Sigmoid colon (tissue), 7 donors: Measurements from ENCODE around the gene IL19. TPM values are rescaled to one million over a fixed set of nuclear protein-coding genes. Genes with fewer than 3 reads are reported as not detected.

Experiments used
- DNase-seq: peaks from one replicate; pipeline ENCODE4 v3.0.0-alpha.2; 2019
- H3K27ac ChIP-seq, 4 donors: fragments of 200-600 bp; sonication (generic); one replicate each; pipeline ENCODE4 v1.5.1; 2016 to 2019; ENCODE audit warnings: mild to moderate bottlenecking in 1 of 4
- H3K27me3 ChIP-seq, 3 donors: fragments of 200-600 bp; sonication (generic); one replicate each; pipeline ENCODE4 v1.5.1; 2019; ENCODE audit warnings: mild to moderate bottlenecking in 1 of 3
- H3K36me3 ChIP-seq, 4 donors: fragments of 200-600 bp; sonication (generic); one replicate each; pipeline ENCODE4 v1.5.1; 2016 to 2019
- H3K4me1 ChIP-seq, 4 donors: fragments of 200-600 bp; sonication (generic); one replicate each; pipeline ENCODE4 v1.5.1; 2017 to 2019
- H3K4me3 ChIP-seq, 4 donors: fragments of 200-600 bp; sonication (generic); one replicate each; pipeline ENCODE4 v1.5.1; 2017 to 2019; ENCODE audit warnings: mild to moderate bottlenecking in 2 of 4, moderate library complexity in 1 of 4
- H3K9me3 ChIP-seq, 4 donors: fragments of 200-600 bp in 3 of 4; sonication (generic) in 3 of 4; one replicate each; pipeline versions ENCODE4 v1.5.1 to v1.6.1; 2013 to 2019
- EP300 ChIP-seq, 4 donors: sonication (generic); formaldehyde crosslinking; IDR thresholded peaks; one replicate each; pipeline ENCODE4 v1.6.1; 2017; ENCODE audit warnings: antibody characterized with exemption in 4 of 4
- POLR2A ChIP-seq, 2 donors: fragments of 450-650 bp; IDR thresholded peaks; one replicate each; pipeline ENCODE4 v1.6.1; 2016; ENCODE audit warnings: antibody characterized with exemption in 2 of 2, mild to moderate bottlenecking in 2 of 2, moderate library complexity in 2 of 2
- POLR2AphosphoS5 ChIP-seq, 4 donors: sonication (generic); formaldehyde crosslinking; IDR thresholded peaks; one replicate each; pipeline ENCODE4 v1.6.1; 2017; ENCODE audit warnings: antibody characterized with exemption in 4 of 4
- WGBS, 2 donors: extraction: QIAGEN DNeasy Blood & Tissue Kit; methylation state at CpG; one replicate each; pipeline ENCODE4 v1.1.7; 2013; 5-methylcytosine and 5-hydroxymethylcytosine counted together
- intact Hi-C: fragments of 100-400 bp; cut with DNase I; formaldehyde crosslinking; loops from one replicate; pipeline ENCODE4 v1.15.1; 2023
- polyA plus RNA-seq, 3 donors: library from polyadenylated mRNA; stranded (reverse); fragments of 200-250 nt; gene quantifications; one replicate each; pipeline ENCODE4 v1.2.3, GENCODE V29; 2013
- total RNA-seq, 4 donors: library from RNA; depleted of rRNA; stranded (reverse); fragments of >200 nt; gene quantifications; one replicate each; pipeline ENCODE4 v1.1.0, GENCODE V29; 2016
- TF ChIP-seq, protein P1 (sequence below), 4 experiments: fragments of 450-650 bp in 3 of 4; fragments of 200-600 bp in 1 of 4; IDR thresholded peaks; one replicate each; pipeline ENCODE4 v1.5.1; 2016 to 2019; ENCODE audit warnings: antibody characterized with exemption in 4 of 4, mild to moderate bottlenecking in 3 of 4, moderate library complexity in 2 of 4
- donor health status: healthy with polysubstance abuse.
- donor health status: Bipolar disorder and iron deficiency.
- donor health status: healthy.

IL19 gene
- total and polyA plus RNA-seq, 7 donors: 0.10 TPM; not detected in 6

DNA sequence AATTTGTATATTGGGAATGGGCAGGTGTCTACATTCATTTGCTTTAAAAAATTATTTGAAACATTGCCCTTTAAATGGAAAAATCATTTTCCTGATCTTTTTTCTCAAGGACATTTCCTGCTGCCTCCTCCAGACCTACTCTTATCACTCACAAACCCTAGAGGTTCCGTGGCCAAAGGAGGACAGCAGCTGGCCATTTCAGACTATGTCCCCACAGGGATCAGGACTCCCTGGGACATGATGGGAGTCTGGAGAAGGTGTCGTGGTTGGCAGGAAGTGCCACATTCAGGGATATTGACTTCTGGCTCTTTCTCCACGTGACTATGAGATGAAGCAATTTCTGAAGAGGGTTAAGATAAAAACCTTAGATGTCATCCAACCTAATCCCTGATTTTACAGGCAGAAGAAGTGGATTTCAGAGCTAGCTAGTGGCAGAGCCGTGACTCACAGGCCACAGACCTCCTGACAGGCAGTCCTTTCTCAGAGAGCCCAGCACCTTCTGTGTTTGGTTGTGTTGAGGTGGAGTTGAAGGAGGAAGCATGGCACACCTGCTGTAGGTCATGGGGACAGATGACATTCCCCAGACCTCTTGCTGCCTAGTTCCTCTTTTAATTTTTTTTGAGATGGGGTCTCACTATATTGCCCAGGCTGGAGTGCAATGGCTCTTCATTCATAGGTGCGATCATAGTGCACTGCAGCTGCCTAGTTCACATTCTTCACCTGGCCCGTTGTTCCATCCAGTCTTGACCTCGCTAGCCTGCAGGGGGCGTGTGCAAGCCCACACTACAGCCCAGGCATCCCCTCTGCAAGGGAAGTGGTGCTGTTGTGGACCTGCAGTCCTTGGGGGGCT lies 27.2 kb downstream of the IL19 start:
- 39 to 61% methylated on average over 8 of the region's 8 CpGs for WGBS, 2 donors
- intact Hi-C loops: no loop called here
- TF ChIP-seq POLR2AphosphoS5 (IDR thresholded peaks at IDR 0.05): no peak
- TF ChIP-seq, protein P1, sequence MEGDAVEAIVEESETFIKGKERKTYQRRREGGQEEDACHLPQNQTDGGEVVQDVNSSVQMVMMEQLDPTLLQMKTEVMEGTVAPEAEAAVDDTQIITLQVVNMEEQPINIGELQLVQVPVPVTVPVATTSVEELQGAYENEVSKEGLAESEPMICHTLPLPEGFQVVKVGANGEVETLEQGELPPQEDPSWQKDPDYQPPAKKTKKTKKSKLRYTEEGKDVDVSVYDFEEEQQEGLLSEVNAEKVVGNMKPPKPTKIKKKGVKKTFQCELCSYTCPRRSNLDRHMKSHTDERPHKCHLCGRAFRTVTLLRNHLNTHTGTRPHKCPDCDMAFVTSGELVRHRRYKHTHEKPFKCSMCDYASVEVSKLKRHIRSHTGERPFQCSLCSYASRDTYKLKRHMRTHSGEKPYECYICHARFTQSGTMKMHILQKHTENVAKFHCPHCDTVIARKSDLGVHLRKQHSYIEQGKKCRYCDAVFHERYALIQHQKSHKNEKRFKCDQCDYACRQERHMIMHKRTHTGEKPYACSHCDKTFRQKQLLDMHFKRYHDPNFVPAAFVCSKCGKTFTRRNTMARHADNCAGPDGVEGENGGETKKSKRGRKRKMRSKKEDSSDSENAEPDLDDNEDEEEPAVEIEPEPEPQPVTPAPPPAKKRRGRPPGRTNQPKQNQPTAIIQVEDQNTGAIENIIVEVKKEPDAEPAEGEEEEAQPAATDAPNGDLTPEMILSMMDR (IDR thresholded peaks at IDR 0.05): peak in 2 of 4 experiments; percentile 11 to 29
- Histone ChIP-seq H3K27me3 (no peaks in the 10 kb centered on the region), H3K4me1 (no peaks in the 10 kb centered on the region), H3K27ac (no peak overlapping the region), H3K36me3 (no peaks in the 10 kb centered on the region), H3K4me3 (no peak overlapping the region), H3K9me3 (no peaks in the 10 kb centered on the region)
- DNase-seq: no peak

DNA sequence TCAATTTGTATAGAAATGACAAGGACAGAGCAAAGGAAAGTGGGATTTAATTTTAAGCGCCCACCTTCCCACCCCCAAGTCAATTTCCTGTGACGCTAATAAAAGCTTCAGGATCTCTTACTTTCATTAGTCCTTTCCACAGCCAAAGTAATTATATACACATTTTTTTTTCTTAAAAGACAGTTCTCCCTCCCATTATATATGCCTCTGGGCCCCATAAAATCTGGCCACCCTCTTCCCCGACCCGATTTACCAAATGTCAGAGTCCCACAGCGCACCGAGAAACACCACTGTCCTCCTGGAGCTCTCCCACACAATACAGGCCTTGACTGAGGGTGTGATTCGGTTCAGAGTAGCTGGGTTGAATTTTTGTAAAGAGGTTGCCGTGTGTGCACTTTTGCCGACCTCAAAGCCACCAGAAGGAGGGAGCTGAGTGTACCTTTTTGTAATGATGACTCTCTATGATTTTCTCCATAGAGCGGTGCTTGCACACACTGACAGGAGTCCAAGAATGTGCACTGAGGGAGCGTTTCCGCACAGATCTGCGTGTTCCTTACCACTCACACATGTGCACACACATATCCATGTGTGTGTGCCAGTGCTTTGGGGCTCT lies 27.9 kb downstream of the IL19 start:
- intact Hi-C loops: no loop called here
- TF ChIP-seq, protein P1 (IDR thresholded peaks at IDR 0.05): no peak
- no peak for TF ChIP-seq EP300 (IDR thresholded peaks at IDR 0.05)
- no peak for TF ChIP-seq POLR2A (IDR thresholded peaks at IDR 0.05)
- no peak for TF ChIP-seq POLR2AphosphoS5 (IDR thresholded peaks at IDR 0.05)
- DNase-seq: no peak
- Histone ChIP-seq H3K4me3 (no peak overlapping the region), H3K4me1 (no peaks in the 10 kb centered on the region), H3K36me3 (no peaks in the 10 kb centered on the region), H3K9me3 (no peaks in the 10 kb centered on the region), H3K27me3 (no peaks in the 10 kb centered on the region), H3K27ac (no peak overlapping the region)
- WGBS, 2 donors: 81 to 84% methylated on average over 13 of the region's 13 CpGs

DNA sequence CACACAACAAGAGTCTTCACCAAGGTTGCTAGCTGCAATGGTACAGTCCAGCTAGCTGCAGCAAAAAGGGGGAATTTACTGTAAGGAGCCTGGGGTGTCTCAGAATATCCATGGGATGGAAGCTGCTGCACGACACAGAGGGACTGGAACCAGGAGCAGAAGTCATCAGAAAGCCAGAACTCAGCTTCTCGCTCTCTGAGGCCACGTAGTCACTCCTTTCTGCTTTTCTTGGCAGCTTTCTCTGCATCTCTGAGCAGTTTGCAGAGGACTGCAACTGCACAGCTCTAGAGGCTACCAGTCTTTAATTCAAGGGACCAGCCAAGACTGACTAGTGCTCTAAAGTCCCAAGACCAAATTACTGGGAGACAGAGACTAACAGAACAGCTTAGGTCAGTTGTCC lies 28.7 kb downstream of the IL19 start:
- no peak for TF ChIP-seq EP300 (IDR thresholded peaks at IDR 0.05)
- TF ChIP-seq POLR2AphosphoS5 (IDR thresholded peaks at IDR 0.05): no peak
- no peak for TF ChIP-seq POLR2A (IDR thresholded peaks at IDR 0.05)
- TF ChIP-seq, protein P1 (IDR thresholded peaks at IDR 0.05): no peak
- intact Hi-C loops: no loop called here

DNA sequence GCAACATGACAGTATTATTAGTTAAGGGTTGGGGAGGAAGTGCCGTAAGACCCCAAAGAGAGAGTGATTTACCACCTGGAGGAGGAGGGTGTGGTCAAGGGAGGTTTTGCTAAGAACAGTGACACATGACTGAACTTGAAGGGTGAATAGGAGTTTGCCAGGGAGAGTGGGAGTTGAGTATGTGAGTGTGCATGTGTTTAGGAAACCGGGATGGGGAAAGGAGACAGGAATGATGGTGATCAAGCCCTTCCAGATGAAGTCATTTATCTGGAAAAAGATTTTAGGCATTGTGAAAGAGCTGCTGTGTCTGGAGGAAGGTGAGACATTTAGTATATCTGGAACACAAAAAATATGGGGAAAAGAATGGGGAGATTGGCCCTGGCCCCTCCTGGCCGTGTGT lies 29.8 kb downstream of the IL19 start:
- Histone ChIP-seq H3K9me3 (no peaks in the 10 kb centered on the region), H3K27me3 (no peaks in the 10 kb centered on the region), H3K4me3 (no peak overlapping the region), H3K27ac (no peak overlapping the region), H3K4me1 (no peaks in the 10 kb centered on the region), H3K36me3 (no peaks in the 10 kb centered on the region)
- no peak for TF ChIP-seq EP300 (IDR thresholded peaks at IDR 0.05)
- peak in 1 of 4 donors; percentile 6 for TF ChIP-seq POLR2AphosphoS5 (IDR thresholded peaks at IDR 0.05)
- WGBS, 2 donors: 83 to 84% methylated on average over 3 of the region's 3 CpGs
- intact Hi-C loops: no loop called here
- no peak for DNase-seq

More for the DNA sequence above, 28.7 kb downstream of the IL19 start:
- Histone ChIP-seq H3K27me3 (no peaks in the 10 kb centered on the region), H3K4me1 (no peaks in the 10 kb centered on the region), H3K36me3 (no peaks in the 10 kb centered on the region), H3K27ac (no peak overlapping the region), H3K9me3 (no peaks in the 10 kb centered on the region), H3K4me3 (no peak overlapping the region)
- WGBS, 2 donors: 89 to 92% methylated on average over 3 of the region's 3 CpGs
- DNase-seq: no peak

DNA sequence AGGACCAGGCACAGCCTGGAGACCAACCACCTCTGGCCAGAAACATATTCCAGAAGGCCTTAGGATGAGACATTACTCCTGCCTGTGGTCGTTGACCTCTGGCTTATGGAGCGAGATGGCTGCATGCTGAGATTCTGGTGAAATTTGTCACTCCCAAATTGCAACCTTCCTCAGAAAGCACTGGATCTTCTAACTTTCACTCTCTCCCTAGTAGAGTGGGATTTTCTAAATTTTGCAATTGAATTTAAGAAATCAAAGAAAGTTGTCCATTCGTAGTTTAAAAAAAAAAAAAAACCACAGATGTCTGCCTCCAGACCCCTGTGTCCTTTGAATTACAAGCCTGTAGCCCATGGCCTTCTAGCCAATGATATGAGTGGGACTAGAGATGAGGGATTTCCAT lies 30.3 kb downstream of the IL19 start:
- WGBS, 2 donors: 89 to 93% methylated on average over 3 of the region's 3 CpGs
- TF ChIP-seq POLR2AphosphoS5 (IDR thresholded peaks at IDR 0.05) (no peak), EP300 (IDR thresholded peaks at IDR 0.05) (no peak), POLR2A (IDR thresholded peaks at IDR 0.05) (no peak)
- TF ChIP-seq, protein P1 (IDR thresholded peaks at IDR 0.05): no peak
- Histone ChIP-seq H3K9me3 (no peaks in the 10 kb centered on the region), H3K27ac (no peak overlapping the region), H3K36me3 (no peaks in the 10 kb centered on the region), H3K27me3 (no peaks in the 10 kb centered on the region), H3K4me3 (no peak overlapping the region), H3K4me1 (no peaks in the 10 kb centered on the region)
- DNase-seq: no peak
- intact Hi-C loops: no loop called here
